Activated CD4-positive, alpha-beta T cell treated with anti-CD3 and anti-CD28 coated beads for 4 hours (primary cell): ENCODE results near the gene GMDS.

Experiments used
- DNase-seq, 2 donors: peaks; one replicate each; pipeline ENCODE4 v3.0.0-alpha.2; 2020

GMDS gene

DNA sequence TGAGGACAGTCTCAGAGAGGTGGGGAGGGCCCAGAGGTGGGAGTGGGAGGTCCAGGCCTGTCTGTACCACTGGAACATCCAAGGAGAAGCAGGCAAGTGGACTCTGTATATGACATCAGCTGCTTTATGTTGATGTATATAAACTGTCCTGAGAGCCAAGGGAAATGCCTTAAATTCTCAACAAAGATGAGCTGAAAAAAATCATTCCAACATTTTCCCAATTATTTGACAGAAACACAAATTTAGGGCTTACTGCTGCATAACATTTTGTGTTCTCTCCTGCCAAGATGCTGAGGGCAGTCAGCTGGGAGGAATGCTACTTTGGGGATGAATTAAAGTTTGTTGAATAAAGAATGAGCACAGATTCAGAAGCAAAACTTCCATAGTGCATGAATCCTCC lies 582.9 kb downstream of the GMDS start:
- no peak for DNase-seq

DNA sequence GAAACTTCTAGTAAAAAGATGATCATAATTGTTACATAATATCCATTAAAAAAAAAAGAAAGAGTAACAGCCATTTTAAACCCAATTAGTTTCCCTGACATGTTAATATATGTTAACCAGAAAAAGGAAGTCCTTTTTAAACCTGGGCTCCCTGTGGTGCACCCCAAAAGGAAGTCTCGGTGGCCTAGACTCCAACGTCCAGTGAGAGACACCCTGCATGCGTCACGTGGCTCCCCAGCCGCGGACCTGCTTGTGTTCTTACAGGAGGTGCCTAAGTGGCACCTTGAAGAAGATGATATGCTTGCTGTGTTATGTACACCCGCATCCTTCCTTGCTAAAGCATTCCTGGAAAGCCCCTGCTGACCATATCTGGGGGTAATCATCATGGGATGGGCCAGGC lies 585.6 kb downstream of the GMDS start:
- no peak for DNase-seq

DNA sequence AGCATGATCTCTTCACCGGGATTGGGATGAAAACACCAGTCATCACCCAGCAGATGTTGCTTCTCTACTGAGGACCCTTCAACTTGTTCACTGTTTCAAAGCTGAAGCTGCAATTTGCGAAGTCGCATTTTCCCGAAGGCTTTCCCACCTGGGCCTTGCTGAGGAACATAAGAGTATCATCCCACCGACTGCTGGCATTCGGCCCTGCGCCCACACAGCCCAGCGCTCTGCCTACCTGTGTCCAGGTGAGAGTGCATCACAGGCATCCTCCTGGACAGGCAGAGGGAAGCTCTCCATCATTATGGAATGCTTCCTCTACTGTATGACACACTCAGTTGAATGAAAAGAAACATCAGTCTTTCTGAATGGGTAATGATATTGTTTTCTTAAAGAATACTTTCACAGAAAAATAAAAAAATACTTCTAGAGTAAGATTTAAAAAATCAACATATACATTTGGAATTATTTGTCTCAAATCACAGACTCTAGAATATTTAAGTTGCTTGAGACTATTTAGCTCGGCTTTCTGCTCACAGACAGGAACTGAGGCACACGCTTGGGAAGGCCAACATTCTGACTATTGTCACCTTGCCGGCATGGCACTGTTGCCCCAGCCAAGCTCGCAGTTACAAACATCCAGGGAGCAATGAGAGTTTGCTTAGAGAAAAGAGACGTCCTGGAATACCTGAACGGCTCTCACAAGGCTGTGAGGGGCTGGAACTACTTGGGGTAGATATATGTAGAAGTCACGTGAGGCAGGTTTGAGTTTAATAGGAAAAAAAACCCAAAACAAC lies 587.0 kb downstream of the GMDS start:
- DNase-seq: no peak

DNA sequence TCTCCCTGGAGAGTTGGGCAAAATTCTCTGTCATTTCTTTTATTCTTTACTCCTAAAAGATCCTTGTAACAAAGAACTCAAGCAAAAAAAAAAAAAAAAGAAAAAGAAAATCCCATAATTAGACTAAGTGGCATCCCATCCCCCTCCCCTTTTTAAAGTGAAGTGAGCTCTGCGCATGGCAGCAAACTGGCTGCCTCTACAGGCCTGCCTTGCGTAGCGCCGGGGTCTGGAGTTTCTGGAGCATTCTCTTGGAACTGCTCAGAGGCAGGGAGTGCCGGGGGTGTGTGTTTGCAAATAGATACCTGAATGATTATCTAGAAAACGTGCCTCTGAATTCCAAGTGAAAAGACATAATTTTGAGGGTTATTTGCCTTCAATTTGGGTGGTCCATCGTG lies 587.6 kb downstream of the GMDS start:
- no peak for DNase-seq

DNA sequence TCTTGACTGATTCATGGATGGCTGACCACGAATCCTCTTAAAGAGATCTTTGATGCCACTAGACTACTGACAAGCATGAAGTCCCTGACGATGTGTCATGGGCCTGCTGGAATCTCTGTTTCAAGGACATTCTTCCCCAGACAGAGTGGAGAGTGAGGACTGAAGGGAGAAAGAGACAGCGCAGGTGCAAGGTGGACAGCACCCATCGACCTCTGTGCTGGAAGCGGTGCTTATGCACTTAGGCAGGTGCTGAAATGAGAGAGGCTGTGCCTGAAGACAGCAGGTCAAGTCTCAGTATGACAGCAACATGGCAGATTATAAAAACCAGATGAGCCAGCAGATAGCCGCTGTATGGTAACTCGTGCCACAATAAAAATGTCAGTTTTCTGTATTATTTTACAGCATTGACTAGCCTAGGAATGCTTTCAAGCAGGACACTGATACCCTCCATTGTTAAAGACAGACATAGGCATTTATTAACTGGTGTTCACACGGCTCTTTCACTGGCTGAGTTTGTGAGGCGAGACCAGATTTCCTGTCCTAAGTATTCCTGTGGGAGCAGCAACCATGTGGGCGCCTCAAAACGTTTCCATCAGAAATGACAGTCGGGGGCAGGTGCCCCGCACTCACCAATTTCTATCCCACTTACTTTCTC lies 588.2 kb downstream of the GMDS start:
- no peak for DNase-seq

DNA sequence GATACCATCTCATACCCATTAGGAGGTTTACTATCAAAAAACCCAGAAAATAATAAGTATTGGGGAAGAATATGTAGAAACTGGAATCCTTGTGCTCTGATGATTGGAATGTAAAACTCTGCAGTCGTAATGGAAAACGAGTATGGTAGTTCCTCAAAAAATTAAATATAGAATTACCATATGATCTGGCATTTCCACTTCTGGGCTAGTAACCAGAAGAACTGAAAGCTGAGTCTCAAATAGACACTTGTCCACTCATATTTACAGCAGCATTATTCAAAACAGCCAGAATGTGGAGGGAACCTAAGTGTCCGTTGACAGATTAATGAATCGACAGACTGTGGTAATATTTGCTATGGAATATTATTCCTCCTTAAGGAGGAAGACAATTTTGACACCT lies 591.4 kb downstream of the GMDS start:
- no peak for DNase-seq

DNA sequence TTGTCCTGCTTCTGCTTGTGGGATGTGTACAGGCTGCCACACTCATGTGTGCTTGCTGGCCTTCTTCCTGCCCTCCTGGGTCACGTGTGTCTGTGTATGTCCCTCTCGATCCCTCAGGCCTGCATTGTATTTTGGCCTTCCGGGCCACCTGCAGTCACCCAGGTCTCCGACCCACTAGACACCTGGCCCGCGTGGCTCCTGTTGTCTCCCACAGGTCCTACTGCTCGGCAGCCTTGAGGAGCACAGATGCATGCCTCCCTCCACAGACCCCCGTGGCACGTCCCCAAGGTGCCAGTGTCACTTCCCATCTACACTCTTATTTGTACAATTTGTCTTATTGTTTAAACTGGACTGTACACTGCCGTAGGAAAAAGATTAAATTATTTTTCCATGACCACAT lies 592.6 kb downstream of the GMDS start:
- DNase-seq: no peak

DNA sequence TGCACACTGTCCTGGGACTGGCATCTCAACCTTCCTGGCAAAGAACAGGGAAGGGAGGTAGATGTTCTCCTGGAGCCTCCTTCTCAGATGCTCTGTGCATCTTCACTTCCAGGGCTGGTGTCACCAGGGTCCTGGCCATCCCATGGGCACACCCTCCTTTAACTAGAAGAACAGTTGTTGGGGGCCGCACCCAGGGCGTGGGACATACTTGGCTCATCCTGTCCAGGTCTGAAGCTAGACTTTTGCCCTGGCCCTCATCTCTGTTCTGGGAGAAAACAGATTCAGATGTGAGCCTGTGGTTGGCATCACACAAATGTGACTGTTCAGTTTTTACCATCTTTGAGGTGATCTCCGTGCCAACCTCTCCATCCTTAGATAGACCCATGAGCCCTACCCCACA lies 594.0 kb downstream of the GMDS start:
- no peak for DNase-seq

DNA sequence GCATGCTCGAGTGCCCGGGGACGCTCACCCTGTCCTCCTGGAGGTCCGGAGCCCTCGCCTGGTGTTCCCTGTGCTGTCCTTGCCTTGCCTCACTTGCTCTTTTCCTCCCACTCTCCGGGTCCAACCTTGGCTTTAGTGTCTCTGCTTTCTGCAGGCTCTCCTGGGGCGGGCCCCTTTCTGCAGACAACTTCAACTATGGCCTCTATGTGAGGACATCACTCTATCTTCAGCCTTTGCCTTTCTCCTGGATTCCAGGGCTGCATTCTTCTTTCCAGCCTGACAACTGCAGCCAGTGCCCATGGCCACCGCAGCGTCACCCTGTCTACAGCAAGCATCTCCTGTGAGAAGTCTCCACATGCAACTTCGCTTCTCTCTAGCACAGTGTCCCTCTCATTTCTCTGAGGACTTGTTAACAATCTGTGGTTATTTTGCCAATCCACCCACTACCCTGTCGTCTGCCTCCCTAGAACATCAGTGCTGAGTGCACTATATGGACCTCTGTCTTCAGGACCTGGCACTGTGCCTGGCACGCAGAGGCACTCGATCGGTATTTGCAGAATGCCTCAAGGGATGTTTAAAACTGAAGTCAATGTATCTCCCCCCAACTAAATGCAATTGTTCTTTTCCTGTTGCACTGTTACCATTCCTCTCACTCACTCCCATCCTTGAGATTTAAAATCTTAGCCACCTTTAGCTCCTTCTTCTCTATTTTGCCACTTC lies 599.8 kb downstream of the GMDS start:
- DNase-seq: no peak

DNA sequence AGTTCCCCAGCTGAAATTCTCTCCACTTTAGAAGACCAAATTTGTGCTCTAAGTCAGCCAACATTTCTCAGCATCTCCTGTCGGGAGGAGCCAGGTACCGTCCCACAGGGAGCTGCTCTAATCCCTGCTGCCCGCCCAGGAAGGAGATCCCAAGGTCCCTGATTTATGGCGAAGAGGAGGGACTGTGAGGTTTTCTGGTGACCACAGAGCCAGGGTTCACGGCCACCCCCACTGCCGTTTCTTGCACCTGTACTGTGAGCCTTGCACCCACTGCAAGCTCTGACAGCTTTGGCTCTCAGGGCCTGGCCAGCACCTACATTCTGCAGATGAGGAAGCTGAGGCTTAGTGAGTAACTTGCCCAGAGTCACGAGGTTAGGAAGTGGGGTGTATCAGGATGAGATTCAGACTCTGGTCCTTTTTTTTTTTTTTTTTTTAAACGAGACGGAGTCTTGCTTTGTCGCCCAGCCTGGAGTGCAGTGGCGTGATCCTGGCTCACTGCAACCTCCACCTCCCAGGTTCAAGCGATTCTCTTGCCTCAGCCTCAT lies 600.8 kb downstream of the GMDS start:
- DNase-seq: no peak

DNA sequence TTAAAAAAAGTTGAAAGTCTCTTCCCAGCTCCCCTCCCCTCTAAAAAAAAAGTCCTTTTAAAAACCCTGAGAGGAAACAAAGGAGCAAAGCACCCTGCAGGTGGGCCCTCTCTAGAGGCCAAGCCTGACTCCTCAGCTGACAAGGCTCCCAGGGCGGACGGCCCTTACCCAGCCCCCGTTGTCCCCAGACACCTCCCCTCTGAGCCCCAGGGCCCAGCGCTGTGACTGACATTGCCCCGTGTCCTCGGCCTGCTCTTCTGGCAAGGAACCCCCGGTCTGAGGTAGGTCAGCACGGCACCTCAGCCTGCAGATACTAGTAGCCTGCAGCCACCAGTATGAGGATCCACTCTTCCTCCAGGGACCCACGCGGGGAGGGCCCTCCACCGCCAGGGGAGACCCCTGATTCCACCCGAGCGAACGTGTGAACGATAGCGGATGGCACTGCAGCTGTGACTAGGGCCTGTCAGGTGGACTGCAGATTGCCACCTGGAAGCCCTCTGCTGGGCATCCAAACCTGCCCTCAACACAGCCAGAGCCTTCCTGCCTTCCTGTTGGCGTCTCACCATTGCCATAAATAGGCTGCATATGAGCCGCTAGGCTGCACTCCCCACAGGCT lies 601.5 kb downstream of the GMDS start:
- DNase-seq: no peak

DNA sequence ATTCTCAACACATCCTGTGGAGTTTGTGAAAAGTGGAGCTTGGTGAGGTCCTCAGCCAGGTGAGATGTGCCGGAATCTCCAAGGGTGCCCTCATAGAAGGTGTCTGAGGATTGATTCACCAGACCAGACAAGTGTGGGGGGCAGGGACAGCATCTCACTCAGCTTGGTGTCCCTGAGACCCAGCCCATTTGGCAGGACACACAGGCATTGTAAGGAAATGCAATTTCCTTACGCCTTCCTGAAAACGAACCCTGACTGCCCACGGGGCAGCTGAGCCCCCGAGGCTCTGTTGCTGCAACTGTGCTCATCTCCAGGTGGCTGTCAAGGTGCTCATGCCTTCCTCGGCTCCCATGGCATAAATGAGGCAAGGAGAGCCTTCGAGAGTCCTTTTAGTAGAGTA lies 602.3 kb downstream of the GMDS start:
- DNase-seq: no peak

DNA sequence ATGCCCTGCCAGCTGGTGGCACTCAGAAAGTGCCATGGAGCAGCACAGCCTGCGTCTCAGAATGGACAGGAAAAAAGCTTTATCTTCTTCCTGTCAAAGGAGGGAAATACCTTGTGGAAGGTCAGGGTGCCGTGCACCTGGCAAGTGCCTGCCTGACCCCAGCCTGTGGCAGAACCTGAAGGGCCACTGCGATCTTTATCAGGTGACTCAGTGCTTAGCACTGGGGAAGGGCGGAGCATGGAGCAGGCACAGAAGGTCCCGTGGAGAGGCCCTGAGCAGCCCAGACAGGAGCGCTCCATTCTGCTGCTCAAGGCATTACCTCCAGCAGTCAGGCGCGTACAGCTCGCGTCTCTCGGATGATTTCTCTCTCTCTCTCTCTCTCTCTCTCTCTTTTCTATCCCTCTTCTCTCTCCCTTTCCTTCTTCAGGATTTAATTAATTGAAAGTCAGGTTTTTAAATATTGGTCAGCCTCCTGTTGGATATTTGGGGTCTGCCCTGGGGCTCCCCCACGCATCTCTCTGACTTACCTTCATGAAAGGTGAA lies 604.0 kb downstream of the GMDS start:
- DNase-seq: no peak

DNA sequence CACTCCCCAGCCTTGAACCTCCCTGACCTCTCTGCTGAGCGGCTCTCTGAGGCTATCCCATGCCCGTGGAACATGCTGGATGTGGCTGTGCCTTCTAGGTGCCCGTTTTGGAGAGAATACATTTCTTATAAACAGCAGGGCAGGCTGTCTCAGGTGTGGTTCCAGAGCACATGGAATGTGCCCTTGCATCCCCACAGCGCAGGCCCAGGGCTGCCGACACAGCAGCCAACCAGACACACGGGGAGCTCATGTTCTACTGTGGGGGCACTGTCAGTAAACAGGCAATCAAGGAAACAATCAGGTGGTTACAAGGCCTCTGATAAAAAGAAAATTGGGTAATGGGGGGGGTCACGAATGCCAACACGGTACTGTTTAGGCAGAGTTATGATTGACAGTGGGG lies 604.9 kb downstream of the GMDS start:
- no peak for DNase-seq

DNA sequence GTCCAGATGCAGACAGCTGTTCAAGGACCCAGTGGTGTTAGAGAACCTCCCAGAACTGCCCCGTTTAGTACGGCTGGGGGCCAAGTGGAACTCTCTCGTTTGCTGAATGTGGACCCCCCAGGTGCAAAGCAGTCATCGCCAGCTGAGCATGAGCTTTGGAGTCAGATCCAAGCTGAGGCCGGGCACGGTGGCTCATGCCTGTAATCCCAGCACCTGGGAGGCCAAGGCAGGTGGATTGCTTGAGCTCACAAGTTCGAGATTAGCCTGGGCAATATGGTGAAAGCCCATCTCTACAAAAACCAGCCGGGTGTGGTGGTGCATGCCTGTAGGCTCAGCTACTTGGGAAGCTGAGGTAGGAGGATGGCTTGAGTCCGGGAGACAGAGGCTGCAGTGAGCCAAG lies 606.0 kb downstream of the GMDS start:
- no peak for DNase-seq

DNA sequence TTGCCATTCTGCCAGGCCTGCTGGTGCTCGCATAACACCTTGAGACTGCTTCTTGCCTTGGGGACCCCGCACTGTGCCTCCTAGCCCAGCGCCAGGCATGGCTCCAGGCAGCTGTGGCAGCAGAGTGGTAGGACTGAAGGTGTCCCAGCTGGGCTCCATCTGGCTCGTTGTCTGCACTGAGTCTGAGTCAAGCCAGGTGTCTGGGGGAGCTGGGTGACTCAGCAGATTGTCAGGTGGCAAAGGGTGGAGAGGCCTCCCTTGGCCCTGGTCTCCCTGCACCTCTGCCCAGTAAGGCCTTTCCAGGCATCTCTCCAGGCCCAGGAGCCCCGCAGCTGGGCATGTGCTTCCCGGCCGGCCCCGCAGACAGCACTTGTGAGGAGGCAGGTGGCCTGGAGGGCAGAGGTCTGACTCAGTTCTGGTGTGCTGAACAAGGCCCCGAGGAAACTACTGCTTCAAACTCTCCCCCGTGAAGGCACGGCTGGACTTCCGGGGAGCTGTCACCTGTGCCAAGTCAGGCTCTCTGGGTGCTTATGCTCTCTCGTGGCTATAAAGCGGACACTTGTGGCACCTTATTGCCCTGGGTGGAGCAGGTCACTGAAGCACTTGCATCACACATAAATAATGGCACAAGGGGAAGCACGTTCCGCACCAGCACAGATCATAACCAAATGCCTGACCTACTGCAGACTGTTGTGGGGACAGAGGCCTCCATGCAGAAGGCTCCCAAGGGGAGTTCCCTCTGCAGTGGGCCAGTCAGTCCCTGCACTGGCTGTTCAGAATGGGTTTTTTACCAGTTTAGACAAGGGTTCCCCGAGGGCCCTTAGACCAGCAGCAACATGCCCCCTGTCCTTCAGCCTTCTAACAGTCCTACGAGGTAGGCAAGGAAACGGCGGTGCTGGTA lies 608.2 kb downstream of the GMDS start:
- DNase-seq: no peak

DNA sequence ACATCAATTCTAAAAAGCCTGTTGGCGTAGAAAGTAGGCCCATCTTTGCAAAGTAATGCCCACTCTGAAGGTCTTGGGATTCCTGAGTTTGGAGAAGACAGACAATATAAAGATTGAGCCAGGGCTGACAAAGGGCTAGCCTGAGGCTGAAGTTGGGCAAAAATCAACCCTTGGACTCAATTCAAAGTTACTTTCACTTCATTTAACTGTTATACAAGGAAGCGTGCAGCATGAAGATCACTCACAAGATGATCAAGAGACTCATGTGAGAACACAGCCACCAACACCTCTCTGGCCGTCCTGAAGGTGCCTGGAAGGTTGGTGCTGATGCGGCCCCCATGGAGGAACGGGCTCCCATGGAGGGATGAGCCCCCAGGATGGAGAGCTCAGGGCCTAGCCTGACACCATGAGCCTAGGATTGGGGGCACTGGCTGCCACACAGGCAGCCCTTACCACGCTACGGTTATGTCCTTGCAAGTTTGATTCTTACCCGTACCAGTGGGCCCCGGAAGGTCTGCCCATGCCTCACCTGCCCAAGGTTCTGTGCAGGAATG lies 609.1 kb downstream of the GMDS start:
- no peak for DNase-seq

DNA sequence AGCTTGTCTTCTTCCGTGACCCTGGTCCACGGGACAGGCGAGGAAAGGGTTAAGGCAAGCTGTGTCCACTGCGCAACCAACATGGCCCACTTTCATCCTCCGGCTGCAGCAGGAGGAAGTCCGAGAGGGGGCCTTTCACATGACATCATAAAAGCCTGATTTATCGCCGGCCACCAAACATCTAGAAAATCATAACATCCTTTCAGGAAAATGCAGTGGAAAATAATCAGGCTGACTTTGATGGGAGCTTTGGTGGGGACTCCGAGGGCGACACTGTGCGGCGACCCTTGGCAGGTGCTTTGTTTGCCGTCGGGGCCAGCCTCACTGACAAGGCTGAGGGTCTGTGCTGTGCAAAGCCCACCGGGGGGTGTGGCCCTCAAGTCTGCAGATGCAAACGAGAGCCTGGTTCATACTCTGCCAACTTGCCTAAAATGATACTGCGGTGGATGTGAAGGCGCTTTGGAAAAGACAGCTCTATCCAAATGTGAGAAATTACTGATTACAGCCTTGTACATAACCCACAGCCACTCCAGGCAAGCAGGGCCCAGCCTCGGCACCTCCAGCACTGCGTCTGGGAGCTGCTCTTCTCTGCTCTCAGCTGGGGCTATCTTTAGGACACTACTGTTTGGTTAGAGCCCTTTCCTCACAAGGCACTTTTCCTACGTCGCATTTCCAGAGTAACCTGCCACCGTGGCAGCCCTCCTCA lies 609.9 kb downstream of the GMDS start:
- no peak for DNase-seq

DNA sequence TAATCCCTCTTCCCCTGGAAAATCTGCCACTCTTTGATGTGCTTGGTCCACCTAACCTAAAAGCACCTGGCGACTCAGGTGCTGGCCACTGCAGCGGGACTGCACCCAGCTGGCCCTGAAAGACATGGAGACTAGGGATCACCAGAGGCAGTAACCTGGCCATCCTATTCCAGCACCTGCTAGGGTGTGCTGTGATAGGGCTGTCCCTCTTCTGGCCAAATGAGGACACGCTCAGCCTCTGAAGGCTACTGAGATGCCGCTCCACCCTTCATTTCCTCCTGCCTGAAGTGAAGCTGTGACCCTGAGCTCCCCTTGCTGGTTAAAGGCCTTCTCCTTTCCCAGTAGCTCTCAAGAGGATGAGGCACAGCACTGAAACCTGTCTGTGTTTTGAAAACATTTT lies 611.3 kb downstream of the GMDS start:
- no peak for DNase-seq

DNA sequence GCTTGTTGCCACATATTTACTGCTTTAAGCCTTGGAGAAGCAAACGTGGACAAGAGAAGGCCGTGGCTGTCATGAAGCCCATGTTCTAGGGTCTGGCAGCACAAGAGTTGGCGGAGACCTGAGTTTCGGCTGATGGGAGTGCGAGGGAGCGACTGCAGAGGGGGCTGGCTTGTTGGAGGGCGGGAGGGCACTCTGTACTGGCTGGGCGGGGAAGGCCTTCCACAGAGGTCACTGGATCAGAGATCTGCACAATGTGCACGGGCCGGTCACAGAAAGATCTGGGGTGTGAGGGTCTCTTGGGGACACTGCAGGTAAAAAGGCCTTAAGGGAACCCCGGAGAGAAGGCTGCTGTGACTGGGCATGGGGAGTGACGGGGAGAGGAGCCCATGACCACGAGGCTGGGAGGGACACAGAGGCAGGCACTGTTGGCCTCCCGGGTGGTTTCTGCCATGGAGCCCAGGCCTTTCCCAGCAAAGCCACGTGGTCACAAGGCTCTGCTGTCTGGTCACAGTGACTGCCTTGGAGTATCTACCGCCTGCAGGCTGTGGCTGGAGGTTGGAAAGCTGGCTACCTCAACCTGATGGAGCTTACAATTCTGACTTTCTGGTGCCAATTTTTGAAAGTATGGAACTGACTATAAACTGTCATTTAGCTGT lies 611.9 kb downstream of the GMDS start:
- DNase-seq: no peak

DNA sequence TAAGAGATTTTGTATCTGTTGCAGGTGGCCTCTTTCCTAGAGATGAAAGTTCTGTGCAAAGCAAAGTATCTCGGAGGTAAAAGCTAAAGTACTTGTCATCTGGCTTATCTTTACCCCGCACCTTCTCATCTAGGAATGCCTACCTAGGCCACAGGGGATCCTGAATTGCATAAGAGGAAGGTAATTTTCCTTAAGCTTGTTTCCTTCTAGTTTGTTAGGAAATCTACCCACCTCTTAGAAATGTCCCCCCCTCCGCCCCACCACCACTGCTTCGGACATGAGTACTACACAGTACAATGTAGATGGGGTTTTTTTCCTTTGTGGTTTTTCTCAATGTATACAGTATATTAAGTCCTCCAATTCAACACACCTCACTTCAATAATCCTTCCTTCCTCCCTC lies 614.2 kb downstream of the GMDS start:
- DNase-seq: no peak
